ENCODE measurements around the gene NCKAP5.

GRCh38 chr2:133518700-133519344, 49.4 kb downstream of the NCKAP5 start:
- no peak for TF ChIP-seq POLR2A (IDR thresholded peaks at IDR 0.05; ENCODE audit: low read length)
- TF ChIP-seq, protein P1, sequence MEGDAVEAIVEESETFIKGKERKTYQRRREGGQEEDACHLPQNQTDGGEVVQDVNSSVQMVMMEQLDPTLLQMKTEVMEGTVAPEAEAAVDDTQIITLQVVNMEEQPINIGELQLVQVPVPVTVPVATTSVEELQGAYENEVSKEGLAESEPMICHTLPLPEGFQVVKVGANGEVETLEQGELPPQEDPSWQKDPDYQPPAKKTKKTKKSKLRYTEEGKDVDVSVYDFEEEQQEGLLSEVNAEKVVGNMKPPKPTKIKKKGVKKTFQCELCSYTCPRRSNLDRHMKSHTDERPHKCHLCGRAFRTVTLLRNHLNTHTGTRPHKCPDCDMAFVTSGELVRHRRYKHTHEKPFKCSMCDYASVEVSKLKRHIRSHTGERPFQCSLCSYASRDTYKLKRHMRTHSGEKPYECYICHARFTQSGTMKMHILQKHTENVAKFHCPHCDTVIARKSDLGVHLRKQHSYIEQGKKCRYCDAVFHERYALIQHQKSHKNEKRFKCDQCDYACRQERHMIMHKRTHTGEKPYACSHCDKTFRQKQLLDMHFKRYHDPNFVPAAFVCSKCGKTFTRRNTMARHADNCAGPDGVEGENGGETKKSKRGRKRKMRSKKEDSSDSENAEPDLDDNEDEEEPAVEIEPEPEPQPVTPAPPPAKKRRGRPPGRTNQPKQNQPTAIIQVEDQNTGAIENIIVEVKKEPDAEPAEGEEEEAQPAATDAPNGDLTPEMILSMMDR (IDR thresholded peaks at IDR 0.05), result no peak
- TF ChIP-seq POLR2AphosphoS2 (conservative IDR thresholded peaks at IDR 0.05; ENCODE audit: low read length), result no peak
- TF ChIP-seq ELK1 (IDR thresholded peaks at IDR 0.05; ENCODE audit: low read depth, low read length), result no peak
- no peak for TF ChIP-seq RCOR1 (IDR thresholded peaks at IDR 0.05; ENCODE audit: low read depth, low read length)
- no peak for TF ChIP-seq JUNB (IDR thresholded peaks at IDR 0.05)
- TF ChIP-seq RNF2 (IDR thresholded peaks at IDR 0.05; ENCODE audit: borderline replicate concordance, low read depth), result no peak
- no peak for TF ChIP-seq CHD4 (IDR thresholded peaks at IDR 0.05; ENCODE audit: borderline replicate concordance)

Measured in A549 (cell line).